ENCODE measurements around the gene KIRREL3.

KIRREL3 gene

DNA sequence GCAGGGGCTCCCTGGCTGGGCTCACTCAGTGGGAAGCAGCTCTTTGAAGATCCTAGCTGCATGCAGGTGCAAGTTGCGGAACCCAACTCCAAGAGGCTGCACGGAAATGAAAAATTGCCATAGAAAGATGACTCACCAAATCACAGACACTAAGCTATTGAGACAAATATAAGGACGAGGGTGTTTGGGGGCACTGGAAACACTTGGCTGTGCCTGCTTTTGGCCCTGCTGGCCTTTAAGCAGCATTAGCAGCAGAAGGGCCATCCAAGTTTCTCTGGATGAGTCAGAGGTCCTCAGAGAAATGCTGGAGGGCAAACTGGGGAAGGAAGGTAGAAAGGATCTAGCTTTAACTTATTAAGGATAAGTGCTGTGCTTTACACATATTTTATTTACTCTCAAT, 282.3 kb downstream of the KIRREL3 start:
- DNase-seq = peak in 2 of 56 donors; percentile 21 to 74

DNA sequence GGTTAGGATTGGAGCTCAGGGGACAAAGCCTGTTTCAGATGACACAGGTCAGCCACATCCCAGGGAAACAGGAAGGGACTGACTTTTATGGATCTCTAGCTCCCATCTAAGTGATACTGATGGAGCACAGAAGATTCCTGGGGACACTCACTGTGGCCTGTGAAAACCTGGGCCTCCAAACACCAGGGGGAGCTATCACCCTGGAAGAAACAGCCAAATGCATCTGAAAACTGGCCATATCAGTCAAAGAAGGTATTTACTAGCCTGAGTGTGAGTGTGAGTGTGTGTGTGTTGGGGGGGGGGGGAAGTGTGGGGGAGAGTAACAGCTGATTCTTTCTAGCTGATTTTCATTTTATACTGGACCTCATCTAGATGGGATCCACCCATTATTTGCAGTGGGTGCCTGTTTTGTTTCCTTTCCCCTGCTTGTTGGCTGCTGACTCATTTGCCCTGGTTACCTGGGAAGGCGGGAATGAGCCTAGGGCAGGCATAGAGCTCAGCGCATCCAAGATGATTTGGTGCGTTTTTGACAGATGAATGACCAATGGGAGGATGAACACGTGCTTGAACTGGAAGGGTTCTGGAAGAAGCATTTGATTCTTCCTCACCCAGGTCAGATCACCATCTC, 284.0 kb downstream of the KIRREL3 start:
- DNase-seq = peak in 37 of 56 donors; percentile 6 to 78 (median 41)

DNA sequence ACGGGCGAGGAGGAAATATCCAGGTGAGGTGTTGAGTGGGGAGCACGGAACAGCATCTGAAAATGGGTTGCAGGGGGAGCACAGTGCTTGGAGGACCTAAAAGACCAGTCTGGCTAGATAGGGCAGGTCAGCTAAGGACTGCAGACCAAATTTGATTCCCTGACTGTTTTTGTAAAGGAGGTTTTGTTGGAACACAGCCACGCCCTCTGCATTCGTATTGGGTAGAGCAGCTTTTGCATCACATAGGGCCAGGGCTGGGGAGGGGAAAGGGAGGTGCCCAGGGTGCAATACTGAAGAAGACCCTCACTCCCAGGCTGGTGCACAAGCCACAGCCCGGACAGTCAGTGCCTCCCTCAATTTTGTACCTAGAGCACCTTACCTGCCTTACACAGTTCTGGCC, 286.8 kb downstream of the KIRREL3 start:
- DNase-seq = no peak

DNA sequence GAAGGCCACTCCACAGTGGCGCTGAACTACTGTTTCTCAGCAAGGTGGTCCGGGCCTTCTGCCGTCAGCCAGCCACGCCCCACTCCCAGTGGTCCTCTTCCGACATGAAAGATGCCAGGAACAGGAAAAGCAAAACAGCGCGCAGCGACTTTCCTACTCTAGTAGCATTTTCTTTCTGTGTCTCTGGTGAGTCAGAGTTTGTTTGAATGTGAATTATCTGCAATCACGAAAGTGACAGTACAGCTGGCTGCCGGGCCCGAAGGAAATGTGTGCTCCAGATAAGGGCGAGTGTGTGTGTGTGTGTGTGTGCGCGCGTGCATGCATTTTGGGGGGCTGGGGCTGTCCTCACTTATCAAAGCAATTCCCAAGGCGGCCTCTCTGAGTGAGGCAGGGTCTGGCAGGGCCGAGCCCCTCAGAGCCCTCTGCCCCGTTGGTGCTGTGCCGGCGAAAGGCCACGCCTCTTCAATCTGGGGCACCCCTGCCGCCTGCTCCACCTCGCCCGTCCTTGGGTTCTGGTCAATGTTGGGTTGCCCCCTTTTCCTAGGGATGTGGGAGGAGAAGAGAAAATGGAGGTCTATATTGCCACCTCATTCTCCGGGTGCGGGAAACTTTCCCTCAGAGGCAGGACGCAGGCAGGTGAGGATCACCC, 288.5 kb downstream of the KIRREL3 start:
- peak in 5 of 56 donors; percentile 9 to 51 (median 30) for DNase-seq

DNA sequence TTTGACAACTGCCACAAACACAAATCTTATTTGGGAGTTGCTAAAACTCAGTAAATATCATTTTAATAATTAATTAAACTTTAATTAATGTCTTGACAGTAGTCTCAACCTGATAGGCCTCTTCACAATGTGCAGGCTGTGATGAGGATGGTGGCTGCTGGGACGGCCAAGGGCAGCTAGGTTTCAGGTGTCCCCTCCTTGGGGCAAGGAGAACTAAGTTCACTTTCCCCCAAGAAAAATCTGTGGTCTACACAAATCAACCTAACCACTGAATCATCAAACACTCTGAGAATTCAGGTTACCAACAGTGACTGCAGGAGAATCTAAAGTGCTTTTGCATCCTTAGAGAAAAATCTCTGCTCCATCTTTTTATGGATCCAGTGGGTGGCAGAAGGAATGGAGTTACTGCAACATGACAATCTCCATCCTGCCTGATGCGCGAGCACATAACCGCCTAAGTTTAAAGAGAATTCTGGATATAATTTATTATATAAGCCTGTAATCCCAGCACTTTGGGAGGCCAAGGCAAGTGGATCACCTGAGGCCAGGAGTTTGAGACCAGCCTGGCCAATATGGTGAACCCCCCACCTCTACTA, 289.7 kb downstream of the KIRREL3 start:
- DNase-seq = peak in 3 of 56 donors; percentile 14 to 34 (median 21)

DNA sequence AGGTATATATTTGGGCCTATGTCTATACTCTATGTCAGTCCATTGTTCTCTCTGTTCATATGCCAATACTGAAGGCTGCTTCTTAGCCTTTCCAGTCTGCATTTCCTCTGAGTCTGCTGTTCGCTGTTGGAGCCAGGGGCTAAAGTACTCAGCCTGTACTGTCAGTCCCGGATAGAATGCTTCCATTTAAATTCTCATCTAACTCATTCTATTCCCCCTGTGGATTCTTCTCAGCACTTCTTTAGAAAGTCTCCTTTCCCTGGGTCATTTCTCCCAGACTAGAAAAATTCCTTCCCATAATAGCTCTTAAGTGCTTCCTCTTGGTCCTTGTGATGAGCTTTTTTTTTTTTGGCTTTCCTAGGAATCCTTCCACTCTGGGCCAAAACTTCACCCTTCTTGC, 293.1 kb downstream of the KIRREL3 start:
- no peak for DNase-seq

DNA sequence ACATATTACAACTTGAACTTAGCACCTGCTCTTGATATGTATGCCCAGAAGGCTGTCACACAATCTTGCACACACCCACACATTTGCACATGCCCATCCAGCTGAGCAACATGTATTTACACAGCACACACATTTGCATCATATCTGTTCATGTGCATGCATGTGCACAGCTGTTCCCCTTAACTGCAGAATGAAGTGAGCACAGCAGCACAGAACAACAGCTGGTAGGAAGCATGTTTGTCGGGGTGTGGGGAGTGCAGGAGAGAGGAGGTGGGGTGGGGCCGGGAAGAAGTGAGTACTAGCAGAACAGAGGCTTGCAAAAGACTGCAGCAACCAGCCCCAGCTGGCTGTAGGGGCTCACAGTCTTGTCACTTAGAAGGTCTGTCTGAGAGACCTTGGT, 296.5 kb downstream of the KIRREL3 start:
- DNase-seq = peak in 6 of 56 donors; percentile 9 to 28 (median 21)

DNA sequence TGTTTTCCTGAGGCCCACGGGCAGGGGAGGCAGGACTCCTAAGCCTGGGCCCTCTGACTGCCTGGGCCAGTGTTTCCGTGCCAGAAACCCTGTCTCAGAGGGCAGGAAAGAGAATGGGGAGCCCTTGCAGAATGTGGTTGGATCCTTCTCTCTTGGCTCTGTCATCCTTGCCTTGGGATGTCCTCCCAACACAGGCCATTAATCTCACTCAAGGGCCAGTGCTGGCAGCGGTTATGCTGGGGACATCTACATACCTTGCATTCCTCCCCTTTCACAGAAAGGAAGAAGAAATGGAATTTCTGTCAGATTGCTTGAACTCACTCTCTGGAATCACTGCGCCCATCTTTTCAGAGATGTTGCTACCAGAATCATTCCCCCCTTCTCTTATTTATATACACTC, 296.9 kb downstream of the KIRREL3 start:
- DNase-seq = peak in 1 of 56 donors; percentile 15

DNA sequence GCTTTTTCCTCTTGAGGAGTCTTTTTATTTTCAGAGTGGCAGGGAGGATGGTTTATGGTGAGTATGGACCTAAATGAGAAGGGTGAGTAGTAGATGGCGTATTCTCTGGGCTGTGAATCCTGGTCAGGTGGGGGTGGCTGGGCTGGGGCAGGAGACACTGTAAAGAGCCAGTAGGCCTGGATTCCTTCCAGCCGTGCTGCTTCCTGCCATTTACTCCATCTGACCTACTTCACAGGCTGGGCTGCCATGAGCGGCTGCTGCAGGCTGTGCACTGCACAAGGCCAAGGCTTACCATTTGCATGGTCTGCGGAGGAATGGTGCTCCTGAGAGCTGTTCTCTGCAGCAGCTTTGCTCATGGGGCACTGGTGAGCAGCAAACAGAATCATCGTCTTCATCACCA, 297.6 kb downstream of the KIRREL3 start:
- DNase-seq = peak in 27 of 56 donors; percentile 15 to 63 (median 36)

DNA sequence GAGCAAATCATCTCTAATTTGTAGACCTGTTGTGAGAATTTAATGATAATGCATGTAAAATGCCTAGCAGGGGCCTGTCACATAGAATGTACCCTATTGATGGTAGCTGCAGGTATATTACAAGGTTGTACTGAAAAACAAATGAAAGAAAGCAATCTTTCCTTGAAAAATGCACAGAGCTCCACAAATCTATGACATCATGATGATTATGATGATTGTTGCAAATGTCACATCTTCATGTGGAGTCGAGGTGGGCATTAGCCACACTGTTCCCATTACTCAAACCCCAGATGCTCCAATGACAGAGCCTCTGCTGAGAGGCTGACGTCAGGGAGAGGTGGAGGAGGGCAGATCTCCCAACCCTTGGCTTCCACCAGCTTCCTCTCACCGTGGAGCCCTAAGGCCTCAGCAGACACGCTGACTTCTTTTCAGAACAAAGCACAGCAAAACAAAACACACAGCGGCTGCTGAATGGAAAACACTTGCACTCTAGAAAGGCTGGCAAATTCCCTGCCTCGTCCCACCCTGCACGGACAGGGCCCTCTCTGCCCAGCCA, 298.3 kb downstream of the KIRREL3 start:
- DNase-seq = peak in 1 of 56 donors; percentile 17

DNA sequence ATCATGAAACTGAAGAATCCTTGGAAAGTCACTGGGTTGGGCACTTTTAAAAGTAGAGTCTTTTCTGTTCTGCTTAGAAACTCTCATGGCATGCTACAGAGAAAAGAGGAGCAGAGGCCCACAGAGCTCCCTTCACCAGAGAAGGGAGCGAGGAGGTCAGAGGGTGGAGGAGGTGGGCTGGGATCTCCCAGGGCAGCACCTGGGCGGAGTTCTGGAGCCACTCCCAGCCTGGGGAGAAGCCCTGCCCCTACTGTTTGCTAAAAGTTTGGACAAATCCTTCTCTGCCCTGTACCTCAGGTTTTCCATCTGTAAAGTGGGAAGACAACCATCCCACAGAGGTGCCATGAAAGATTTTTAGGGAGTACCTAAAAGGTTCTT, 299.1 kb downstream of the KIRREL3 start:
- DNase-seq = no peak

DNA sequence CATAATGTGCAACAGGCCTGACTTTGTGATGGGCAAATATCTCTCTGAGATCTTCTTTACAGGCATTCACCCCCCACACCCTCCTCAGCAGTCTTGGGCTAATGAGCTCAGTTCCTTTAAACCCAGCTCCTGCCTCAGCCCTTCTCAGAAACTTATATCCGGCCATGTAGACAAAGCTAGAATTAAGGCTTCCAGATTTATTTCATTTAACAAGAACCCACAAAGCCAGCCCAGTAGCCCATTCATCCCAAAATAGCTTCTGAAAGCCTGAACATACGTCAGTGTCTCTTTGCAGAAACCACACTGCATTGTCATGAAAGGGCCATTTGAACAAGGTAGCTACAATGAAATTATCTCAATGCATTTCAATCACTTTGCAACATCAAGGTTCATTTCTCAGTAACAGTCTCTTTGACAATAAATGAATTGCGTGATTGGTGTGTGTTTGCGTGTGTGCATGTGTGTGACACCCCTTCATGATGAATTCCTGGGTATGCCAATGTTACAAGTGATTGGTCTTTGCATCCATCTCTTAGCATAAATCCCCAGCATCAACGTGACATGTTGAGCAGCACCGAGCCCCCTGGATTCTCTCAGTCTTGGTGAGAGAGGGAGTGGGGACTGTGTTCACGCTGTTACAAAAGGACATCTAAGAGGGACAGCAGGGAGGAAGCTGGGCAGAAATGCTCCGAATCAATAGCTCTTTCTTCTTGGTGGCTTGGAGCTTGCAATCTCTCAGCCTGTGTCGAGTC, 299.6 kb downstream of the KIRREL3 start:
- peak in 17 of 56 donors; percentile 7 to 69 (median 35) for DNase-seq

DNA sequence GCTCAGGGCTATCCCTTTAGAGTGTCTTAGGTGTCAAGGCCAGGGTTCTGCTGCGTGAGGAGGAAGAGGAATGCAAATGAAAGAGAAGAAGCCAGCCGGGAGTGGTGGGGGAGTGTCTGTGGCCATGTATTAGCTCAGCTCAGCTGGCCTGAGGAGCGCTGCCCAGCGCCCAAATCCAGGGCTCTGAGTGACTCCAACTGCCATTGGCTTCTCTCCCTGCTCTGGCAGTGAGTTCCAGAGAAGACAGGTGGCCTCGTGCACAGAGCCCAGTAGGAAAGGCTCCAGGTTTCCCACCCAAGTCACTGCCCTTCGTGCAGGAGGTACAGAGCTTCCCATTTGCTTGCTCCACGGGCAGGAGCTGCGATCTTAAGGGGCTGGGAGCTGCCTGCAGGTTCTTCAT, 302.0 kb downstream of the KIRREL3 start:
- peak in 1 of 56 donors; percentile 19 for DNase-seq

DNA sequence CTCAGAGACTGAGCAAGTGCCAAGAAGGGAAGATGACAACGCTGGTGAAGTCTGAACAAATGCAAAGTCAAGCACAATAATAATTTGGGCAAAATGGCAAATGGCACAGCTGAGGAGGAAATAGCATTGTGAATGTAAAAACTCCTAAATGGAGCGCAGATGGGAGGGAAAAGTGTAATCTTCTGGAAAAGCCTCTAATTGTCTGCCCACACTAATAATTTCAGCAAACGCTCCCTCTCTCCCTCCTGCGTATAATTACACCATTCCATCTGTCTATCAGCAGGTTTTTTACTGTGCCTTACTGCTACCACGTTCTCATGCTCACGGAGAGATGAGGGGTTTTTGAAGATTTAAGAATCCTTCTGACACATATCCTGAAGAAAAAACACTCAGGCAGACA, 302.6 kb downstream of the KIRREL3 start:
- peak in 5 of 56 donors; percentile 17 to 65 (median 49) for DNase-seq

DNA sequence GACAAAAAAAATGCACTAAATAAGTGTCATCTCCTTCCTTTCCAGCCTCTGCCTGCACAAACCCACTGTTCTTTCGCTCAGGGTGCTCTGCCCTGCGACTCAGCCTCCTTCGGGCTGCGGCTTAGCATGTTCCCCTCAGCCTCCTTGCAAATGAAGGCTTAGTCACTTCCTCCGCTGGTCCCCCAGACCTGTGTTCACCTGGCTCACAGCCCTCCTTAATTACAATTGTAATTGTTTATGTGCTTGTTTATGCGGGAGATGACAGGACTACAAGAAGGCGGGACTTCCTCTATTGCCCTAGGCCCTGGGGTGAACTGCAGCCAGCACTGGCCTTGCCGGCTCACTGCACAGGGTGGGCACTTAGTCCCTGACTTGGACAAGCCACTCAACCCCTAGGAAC, 303.6 kb downstream of the KIRREL3 start:
- DNase-seq = no peak

DNA sequence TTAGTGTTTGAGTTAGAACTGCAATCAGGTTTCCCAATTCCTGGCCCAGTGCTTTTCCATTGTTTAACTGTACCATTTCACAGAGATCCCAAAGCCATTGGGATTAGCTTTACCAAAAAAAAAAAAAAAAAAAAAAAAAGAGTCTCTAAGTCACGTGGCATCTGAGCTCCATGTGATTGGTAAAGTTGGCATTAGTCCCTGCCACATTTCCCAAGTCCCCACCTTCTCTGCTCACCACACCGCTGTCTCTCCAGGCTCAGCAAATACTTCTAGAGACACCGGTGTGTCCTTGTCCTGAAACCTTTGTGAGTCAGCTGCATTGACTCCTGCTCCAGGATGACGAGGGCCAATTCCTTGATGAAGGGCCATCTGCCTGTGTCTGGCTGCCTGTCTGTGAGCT, 305.3 kb downstream of the KIRREL3 start:
- no peak for DNase-seq

DNA sequence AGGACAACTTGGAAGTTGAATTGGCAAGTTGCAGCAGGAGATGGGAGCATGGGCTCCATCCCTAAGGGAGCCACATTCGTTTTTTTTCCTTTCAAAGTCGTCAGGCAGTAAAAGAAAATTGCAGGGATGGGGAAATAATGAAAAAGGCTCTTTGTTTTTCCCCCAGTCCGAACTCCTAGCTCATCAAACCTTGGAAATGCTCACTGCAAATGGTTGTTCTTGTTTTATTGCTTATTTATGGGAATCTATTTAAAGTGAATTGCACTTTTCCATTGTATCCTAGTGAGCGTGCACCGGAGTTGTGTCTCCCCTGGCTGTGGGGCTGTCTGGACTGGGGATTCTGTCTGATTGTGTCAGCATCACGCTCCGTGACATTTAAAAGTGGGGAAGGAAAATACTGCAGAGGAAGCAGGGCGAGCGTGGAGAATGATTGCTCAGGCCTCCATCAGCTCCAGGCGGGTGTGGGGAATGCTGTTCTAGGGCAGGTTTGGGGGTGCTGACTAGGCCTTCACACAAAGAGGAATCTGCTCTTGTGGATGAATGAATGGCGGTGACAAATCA, 306.4 kb downstream of the KIRREL3 start:
- DNase-seq = no peak

DNA sequence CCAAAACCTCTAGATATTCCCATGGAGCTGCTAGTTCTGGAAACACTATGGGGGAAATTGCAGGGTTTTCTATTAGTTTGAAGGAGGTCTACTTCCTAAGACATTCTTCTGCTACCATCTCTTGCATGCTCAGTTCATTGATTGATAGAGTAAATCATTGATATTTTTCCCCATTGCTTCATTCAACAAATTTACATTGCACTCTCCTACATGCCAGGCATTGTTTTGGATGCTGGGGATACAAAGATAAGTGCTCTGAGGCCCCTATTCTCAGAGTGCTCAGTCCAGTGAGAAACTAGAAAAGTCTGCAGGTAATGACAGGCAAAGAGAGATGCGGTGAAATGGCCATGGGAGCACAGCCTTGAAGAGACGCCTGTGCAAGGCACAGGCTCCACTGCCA, 313.1 kb downstream of the KIRREL3 start:
- DNase-seq = no peak

DNA sequence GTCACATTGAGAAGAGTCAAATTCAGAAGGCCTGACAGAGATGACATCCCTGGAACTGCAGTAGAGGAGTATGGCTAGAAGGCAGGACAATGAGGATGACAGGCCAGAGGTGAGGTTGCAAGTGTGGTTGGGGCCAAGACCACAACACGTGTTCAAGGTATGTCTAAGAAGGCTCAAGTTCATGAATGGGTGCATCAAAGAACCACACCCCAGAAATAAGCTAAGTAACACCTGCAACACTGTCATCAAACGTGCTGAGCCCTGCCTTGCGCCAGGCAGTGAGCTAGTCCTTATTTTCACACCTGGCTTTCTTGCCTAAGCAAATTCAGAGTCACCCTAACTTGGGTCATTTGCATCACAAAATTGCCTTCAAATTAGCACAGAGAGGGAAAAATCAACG, 313.6 kb downstream of the KIRREL3 start:
- no peak for DNase-seq

DNA sequence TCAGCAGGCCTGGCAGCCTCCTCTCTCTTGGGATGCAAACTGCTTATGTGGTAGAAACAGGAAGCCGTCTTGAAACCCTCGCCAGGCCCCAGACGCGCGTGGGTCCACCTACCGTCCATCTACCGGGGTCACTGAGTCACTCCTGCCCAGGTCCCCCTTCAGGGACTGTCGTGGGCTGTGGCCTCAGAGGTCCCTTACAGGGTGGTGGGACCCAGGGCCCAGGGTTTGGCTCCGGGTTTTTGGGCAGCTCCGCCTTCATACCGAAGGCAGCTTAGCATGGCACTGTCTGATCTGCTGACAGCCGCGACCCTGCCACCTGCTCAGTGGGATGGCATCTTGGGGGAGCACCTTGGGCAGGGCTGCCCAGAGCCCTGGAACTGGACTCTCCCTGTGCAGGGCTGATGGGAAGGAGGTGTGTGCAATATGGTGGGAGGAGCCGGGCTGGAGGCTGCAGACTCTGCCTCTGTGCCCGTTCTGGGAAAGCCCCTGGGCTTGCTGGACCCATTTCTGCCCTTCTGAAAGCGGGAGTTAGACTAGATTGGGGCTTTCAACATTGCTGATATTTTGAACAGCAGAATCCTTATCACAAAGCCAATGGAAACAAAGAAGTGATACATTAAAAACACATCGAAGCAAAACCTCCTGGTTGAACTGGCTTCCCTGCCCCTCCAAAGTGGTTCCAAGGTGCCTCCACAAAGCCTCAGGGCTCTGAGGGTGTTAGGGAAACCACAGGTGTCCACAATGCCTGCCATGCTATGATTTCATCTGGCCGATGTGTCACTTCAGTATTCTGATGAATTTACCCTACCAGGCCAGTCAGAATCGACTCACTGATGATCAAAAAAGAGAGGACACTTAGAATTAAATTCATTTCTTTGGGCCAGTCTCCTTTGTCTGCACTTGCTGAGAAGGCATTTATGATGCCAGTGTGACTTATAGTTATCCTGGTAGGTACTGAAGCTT, 316.5 kb downstream of the KIRREL3 start:
- DNase-seq = no peak
